Muscle of leg (tissue), 9 donors: ENCODE data around the gene SMC1B. TPM values are rescaled to one million over a fixed set of nuclear protein-coding genes. Genes with fewer than 3 reads are reported as not detected.

Experiments used
- polyA plus RNA-seq, 8 donors: library from polyadenylated mRNA; unstranded; fragments of 120-200 nt; gene quantifications; one replicate each; pipeline versions ENCODE4 v1.2.1 to v1.2.3, GENCODE V29; 2013; ENCODE audit warnings: inconsistent platforms in 1 of 8, low replicate concordance in 1 of 8; ENCODE audit not compliant: insufficient read length in 8 of 8, insufficient read depth in 1 of 8
- total RNA-seq: library from RNA; stranded (reverse); fragments of 120-200 nt; gene quantifications from one replicate; pipeline ENCODE4 v1.2.4, GENCODE V29; 2013

Gene SMC1B
- total and polyA plus RNA-seq, 9 donors: 0.04 to 0.16 (median 0.08) TPM; not detected in 1

Other genes starting within 250 kb of the SMC1B start
- gene NUP50, start 249.7 kb downstream of the SMC1B start, total RNA-seq: 20.1 TPM
- 10 to 100 TPM; 16.9 to 28.5 (median 21.2) TPM for gene NUP50, start 249.7 kb downstream of the SMC1B start, polyA plus RNA-seq
- 15.1 TPM for gene KIAA0930, start 172.7 kb downstream of the SMC1B start, total RNA-seq
- gene KIAA0930, start 172.7 kb downstream of the SMC1B start, polyA plus RNA-seq: 10 to 100 TPM; 11.7 to 23.4 (median 16.0) TPM
- not detected for gene UPK3A, start 128.7 kb downstream of the SMC1B start, total RNA-seq
- 1 to 10 TPM in 1 of 8 donors, under 1 TPM in 3, not detected in 4; 0.19 to 4.3 (median 0.43) TPM for gene UPK3A, start 128.7 kb downstream of the SMC1B start, polyA plus RNA-seq
- 16.9 TPM for gene FAM118A, start 103.7 kb downstream of the SMC1B start, total RNA-seq
- gene FAM118A, start 103.7 kb downstream of the SMC1B start, polyA plus RNA-seq: 10 to 100 TPM; 13.4 to 30.0 (median 19.3) TPM
- gene RIBC2, start 94 bp upstream of the SMC1B start, total RNA-seq: 1.4 TPM
- 1 to 10 TPM; 1.6 to 3.2 (median 2.7) TPM for gene RIBC2, start 94 bp upstream of the SMC1B start, polyA plus RNA-seq
- 104 TPM for gene FBLN1, start 89.3 kb upstream of the SMC1B start, total RNA-seq
- gene FBLN1, start 89.3 kb upstream of the SMC1B start, polyA plus RNA-seq: 100 to 1,000 TPM in 7 of 8 donors, 10 to 100 TPM in 1; 93.4 to 235 (median 159) TPM